ENCODE results near the gene RAPGEF2. TPM values are rescaled to one million over a fixed set of nuclear protein-coding genes. Genes with fewer than 3 reads are reported as not detected.

Gene RAPGEF2
- total and polyA plus RNA-seq, 8 donors, result 3.3 to 78.1 (median 37.2) TPM

DNA sequence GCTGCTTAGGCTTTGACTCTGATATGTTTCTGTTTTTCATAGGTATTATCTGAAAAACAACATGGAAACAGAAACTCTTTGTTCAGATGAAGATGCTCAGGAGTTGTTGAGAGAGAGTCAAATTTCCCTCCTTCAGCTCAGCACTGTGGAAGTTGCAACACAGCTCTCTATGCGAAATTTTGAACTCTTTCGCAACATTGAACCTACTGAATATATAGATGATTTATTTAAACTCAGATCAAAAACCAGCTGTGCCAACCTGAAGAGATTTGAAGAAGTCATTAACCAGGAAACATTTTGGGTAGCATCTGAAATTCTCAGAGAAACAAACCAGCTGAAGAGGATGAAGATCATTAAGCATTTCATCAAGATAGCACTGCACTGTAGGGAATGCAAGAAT lies 238.6 kb downstream of the RAPGEF2 start:
- H3K4me3 ChIP-seq, result no peak overlapping the region
- WGBS, 5 donors, result 83 to 90% (median 88%) methylated on average over 2 of the region's 2 CpGs
- H3K36me3 ChIP-seq, result peaks cover 26 to 83% (median 76%) of the 10 kb centered on the region in 4 donors
- H3K9me3 ChIP-seq, result no peaks in the 10 kb centered on the region
- intact Hi-C loops (cut with DNase I; ENCODE audit: low total_unique reads), result no loop called here
- no peaks in the 10 kb centered on the region for H3K4me1 ChIP-seq
- H3K27ac ChIP-seq, result no peak overlapping the region
- TF ChIP-seq POLR2AphosphoS5 (IDR thresholded peaks at IDR 0.05) (no peak), POLR2A (IDR thresholded peaks at IDR 0.05) (no peak), EP300 (IDR thresholded peaks at IDR 0.05) (no peak)
- TF ChIP-seq, protein P1, sequence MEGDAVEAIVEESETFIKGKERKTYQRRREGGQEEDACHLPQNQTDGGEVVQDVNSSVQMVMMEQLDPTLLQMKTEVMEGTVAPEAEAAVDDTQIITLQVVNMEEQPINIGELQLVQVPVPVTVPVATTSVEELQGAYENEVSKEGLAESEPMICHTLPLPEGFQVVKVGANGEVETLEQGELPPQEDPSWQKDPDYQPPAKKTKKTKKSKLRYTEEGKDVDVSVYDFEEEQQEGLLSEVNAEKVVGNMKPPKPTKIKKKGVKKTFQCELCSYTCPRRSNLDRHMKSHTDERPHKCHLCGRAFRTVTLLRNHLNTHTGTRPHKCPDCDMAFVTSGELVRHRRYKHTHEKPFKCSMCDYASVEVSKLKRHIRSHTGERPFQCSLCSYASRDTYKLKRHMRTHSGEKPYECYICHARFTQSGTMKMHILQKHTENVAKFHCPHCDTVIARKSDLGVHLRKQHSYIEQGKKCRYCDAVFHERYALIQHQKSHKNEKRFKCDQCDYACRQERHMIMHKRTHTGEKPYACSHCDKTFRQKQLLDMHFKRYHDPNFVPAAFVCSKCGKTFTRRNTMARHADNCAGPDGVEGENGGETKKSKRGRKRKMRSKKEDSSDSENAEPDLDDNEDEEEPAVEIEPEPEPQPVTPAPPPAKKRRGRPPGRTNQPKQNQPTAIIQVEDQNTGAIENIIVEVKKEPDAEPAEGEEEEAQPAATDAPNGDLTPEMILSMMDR (IDR thresholded peaks at IDR 0.05), result no peak
- no peaks in the 10 kb centered on the region for H3K27me3 ChIP-seq
- no peak for DNase-seq

DNA sequence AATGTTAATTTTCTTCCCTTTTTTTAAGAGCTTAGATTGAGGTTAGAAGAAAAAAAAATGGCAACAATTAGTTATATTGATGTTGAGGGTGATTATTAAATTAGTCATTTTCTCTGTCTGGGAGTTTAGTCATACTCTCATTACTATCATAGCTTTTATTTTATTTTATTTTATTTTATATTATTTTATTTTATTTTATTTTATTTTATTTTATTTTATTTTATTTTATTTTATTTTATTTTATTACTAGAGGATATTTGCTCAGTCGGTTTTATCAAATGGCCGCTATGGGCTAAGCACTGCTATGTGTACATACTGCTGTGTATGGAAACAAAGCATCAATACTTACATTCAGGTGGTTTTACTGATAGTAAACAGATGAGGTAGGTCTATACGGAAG lies 239.5 kb downstream of the RAPGEF2 start:
- WGBS, 5 donors, result 81 to 94% (median 92%) methylated on average over 3 of the region's 3 CpGs
- peaks cover 26 to 91% (median 84%) of the 10 kb centered on the region in 4 donors for H3K36me3 ChIP-seq
- DNase-seq, result no peak
- no peaks in the 10 kb centered on the region for H3K27me3 ChIP-seq
- H3K27ac ChIP-seq, result no peak overlapping the region
- intact Hi-C loops (cut with DNase I; ENCODE audit: low total_unique reads), result no loop called here
- TF ChIP-seq POLR2AphosphoS5 (IDR thresholded peaks at IDR 0.05) (no peak), EP300 (IDR thresholded peaks at IDR 0.05) (no peak), POLR2A (IDR thresholded peaks at IDR 0.05) (no peak)
- no peak overlapping the region for H3K4me3 ChIP-seq
- H3K4me1 ChIP-seq, result no peaks in the 10 kb centered on the region
- no peaks in the 10 kb centered on the region for H3K9me3 ChIP-seq

DNA sequence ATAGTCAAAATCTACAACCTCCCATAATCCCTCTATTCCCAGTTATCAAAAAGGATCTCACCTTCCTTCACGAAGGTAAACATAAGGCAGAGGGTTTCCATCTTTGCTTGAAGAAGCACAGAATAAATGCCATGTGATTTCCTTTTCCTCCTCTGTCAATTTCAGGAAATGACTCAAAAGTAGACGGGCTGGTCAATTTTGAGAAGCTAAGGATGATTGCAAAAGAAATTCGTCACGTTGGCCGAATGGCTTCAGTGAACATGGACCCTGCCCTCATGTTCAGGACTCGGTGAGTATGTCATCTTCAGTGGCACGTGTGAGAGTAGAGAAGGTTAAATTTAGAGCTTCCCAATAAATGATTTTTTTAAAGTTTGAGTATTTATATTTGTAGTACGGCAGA lies 240.2 kb downstream of the RAPGEF2 start:
- H3K4me1 ChIP-seq, result no peaks in the 10 kb centered on the region
- no peak for TF ChIP-seq POLR2A (IDR thresholded peaks at IDR 0.05)
- no peak for TF ChIP-seq EP300 (IDR thresholded peaks at IDR 0.05)
- TF ChIP-seq, protein P1 (IDR thresholded peaks at IDR 0.05), result no peak
- no peak for DNase-seq
- peaks cover 26 to 97% (median 88%) of the 10 kb centered on the region in 4 donors for H3K36me3 ChIP-seq
- no peak overlapping the region for H3K4me3 ChIP-seq
- intact Hi-C loops (cut with DNase I; ENCODE audit: low total_unique reads), result no loop called here
- no peak overlapping the region for H3K27ac ChIP-seq
- WGBS, 5 donors, result 81 to 98% (median 93%) methylated on average over 8 of the region's 8 CpGs
- no peaks in the 10 kb centered on the region for H3K27me3 ChIP-seq
- H3K9me3 ChIP-seq, result no peaks in the 10 kb centered on the region

DNA sequence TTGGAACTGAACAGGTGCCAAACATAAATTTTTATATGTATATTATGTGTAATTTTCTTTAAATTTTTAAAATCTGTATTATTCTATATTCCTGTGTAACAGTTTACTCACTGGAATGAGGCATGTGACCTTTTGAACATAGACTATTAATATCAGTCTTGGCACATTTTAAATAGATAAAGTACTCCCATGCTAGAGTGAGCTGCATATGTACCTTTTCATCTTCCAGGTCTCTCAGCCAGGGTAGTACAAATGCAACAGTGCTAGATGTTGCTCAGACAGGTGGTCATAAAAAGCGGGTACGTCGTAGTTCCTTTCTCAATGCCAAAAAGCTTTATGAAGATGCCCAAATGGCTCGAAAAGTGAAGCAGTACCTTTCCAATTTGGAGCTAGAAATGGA lies 242.0 kb downstream of the RAPGEF2 start:
- WGBS, 5 donors, result 92 to 97% (median 96%) methylated on average over 4 of the region's 4 CpGs

DNA sequence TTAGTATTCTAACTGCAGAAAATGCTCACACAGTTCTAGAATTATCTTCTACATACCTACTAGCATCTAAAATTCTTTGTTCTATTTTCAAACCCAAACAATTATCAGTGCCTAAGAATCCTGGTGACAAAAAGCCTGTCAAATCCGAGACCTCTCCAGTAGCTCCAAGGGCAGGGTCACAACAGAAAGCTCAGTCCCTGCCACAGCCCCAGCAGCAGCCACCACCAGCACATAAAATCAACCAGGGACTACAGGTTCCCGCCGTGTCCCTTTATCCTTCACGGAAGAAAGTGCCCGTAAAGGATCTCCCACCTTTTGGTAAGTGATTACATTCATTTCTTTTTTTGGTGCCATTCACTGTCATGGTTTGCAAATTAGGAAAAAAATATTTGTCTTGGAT lies 243.8 kb downstream of the RAPGEF2 start:
- TF ChIP-seq, protein P1 (IDR thresholded peaks at IDR 0.05), result no peak
- TF ChIP-seq POLR2A (IDR thresholded peaks at IDR 0.05), result no peak
- no peak for TF ChIP-seq EP300 (IDR thresholded peaks at IDR 0.05)
- no peak for TF ChIP-seq POLR2AphosphoS5 (IDR thresholded peaks at IDR 0.05)
- H3K36me3 ChIP-seq, result peaks cover 12 to 95% (median 91%) of the 10 kb centered on the region in 4 donors
- no peak overlapping the region for H3K4me3 ChIP-seq
- H3K9me3 ChIP-seq, result no peaks in the 10 kb centered on the region
- no peaks in the 10 kb centered on the region for H3K27me3 ChIP-seq
- 95 to 99% (median 97%) methylated on average over 5 of the region's 5 CpGs for WGBS, 5 donors
- DNase-seq, result no peak
- no peaks in the 10 kb centered on the region for H3K4me1 ChIP-seq
- no peak overlapping the region for H3K27ac ChIP-seq
- intact Hi-C loops (cut with DNase I; ENCODE audit: low total_unique reads), result no loop called here

More for the DNA sequence above, 242.0 kb downstream of the RAPGEF2 start:
- H3K9me3 ChIP-seq, result no peaks in the 10 kb centered on the region
- TF ChIP-seq EP300 (IDR thresholded peaks at IDR 0.05) (no peak), POLR2AphosphoS5 (IDR thresholded peaks at IDR 0.05) (no peak), POLR2A (IDR thresholded peaks at IDR 0.05) (no peak)
- TF ChIP-seq, protein P1 (IDR thresholded peaks at IDR 0.05), result no peak
- no peaks in the 10 kb centered on the region for H3K27me3 ChIP-seq
- peaks cover 10 to 95% (median 81%) of the 10 kb centered on the region in 4 donors for H3K36me3 ChIP-seq
- H3K4me3 ChIP-seq, result no peak overlapping the region
- H3K4me1 ChIP-seq, result no peaks in the 10 kb centered on the region
- intact Hi-C loops (cut with DNase I; ENCODE audit: low total_unique reads), result no loop called here
- no peak overlapping the region for H3K27ac ChIP-seq
- no peak for DNase-seq

Measured in stomach (tissue), 9 donors.